ENCODE results near the gene RNASE12. TPM values are rescaled to one million over a fixed set of nuclear protein-coding genes. Genes with fewer than 3 reads are reported as not detected.
"Not testable (repeated sequence)": the region's sequence is repeated elsewhere in the genome, so short reads cannot be mapped to it uniquely, and the experiment has no call there.

RNASE12 gene
- total RNA-seq, 1 donor from 2014 or later: 5.8 TPM

- no peak for DNase-seq (ENCODE audit: low spot score)
Observed at GRCh38 chr14:20614038-20614840, 23.1 kb upstream of the RNASE12 start.

GRCh38 chr14:20613094-20614037 lies 22.2 kb upstream of the RNASE12 start:
- peak; percentile 98 for DNase-seq (ENCODE audit: low spot score)

- DNase-seq (ENCODE audit: low spot score): no peak
Observed at GRCh38 chr14:20612403-20612802, 21.2 kb upstream of the RNASE12 start.

GRCh38 chr14:20611277-20611676 lies 20.1 kb upstream of the RNASE12 start:
- DNase-seq (ENCODE audit: low spot score): no peak

- peak; percentile 75 for DNase-seq (ENCODE audit: low spot score)
Observed at GRCh38 chr14:20610002-20610765, 19.0 kb upstream of the RNASE12 start.

GRCh38 chr14:20609215-20610001 lies 18.2 kb upstream of the RNASE12 start:
- peak; percentile 95 for DNase-seq (ENCODE audit: low spot score)

- no peak for DNase-seq (ENCODE audit: low spot score)
Observed at GRCh38 chr14:20608383-20609110, 17.4 kb upstream of the RNASE12 start.

- DNase-seq (ENCODE audit: low spot score): no peak
Observed at GRCh38 chr14:20607617-20608016, 16.4 kb upstream of the RNASE12 start.

GRCh38 chr14:20606902-20607242 lies 15.7 kb upstream of the RNASE12 start:
- DNase-seq (ENCODE audit: low spot score): no peak

GRCh38 chr14:20606190-20606901 lies 15.2 kb upstream of the RNASE12 start:
- DNase-seq (ENCODE audit: low spot score): no peak

GRCh38 chr14:20603813-20604690 lies 12.9 kb upstream of the RNASE12 start:
- DNase-seq (ENCODE audit: low spot score): no peak

- DNase-seq (ENCODE audit: low spot score): no peak
Observed at GRCh38 chr14:20602583-20602982, 11.4 kb upstream of the RNASE12 start.

- no peak for DNase-seq (ENCODE audit: low spot score)
Observed at GRCh38 chr14:20601522-20601921, 10.3 kb upstream of the RNASE12 start.

- no peak for DNase-seq (ENCODE audit: low spot score)
Observed at GRCh38 chr14:20597108-20597507, 5.9 kb upstream of the RNASE12 start.

GRCh38 chr14:20595726-20596125 lies 4.5 kb upstream of the RNASE12 start:
- not testable (repeated sequence) for DNase-seq (ENCODE audit: low spot score)

GRCh38 chr14:20592574-20592973 lies 1.4 kb upstream of the RNASE12 start:
- no peak for DNase-seq (ENCODE audit: low spot score)

GRCh38 chr14:20587489-20588154 lies 3.6 kb downstream of the RNASE12 start, which contains the start of gene RNASE11:
RNASE11 (minus strand) TSS chr14:20588001.
- DNase-seq (ENCODE audit: low spot score): no peak

- no peak for DNase-seq (ENCODE audit: low spot score)
Observed at GRCh38 chr14:20583908-20584307, 7.3 kb downstream of the RNASE12 start.

Data from umbilical cord (tissue), 2 donors.